Left lung (tissue), 14 donors: ENCODE data around the gene GNA12. TPM values are rescaled to one million over a fixed set of nuclear protein-coding genes. Genes with fewer than 3 reads are reported as not detected.

Experiments used
- ATAC-seq: fragments of 200-7000 bp; cut with Tn5 transposase; one replicate; pipeline ENCODE4 v1.9.1; 2020; ENCODE audit warnings: moderate library complexity
- DNase-seq, 4 donors: peaks; one replicate each; pipeline ENCODE4 v3.0.0-alpha.2; 2013 to 2020
- H3K27ac ChIP-seq, 2 donors: fragments of 200-600 bp; sonication (generic) in 1 of 2; one replicate each; pipeline versions ENCODE4 v1.5.0 to v1.8.0; 2020 to 2021
- H3K27me3 ChIP-seq, 2 donors: fragments of 200-600 bp; sonication (generic) in 1 of 2; one replicate each; pipeline versions ENCODE4 v1.5.0 to v1.8.0; 2020 to 2021
- H3K36me3 ChIP-seq, 2 donors: fragments of 200-600 bp; sonication (generic) in 1 of 2; one replicate each; pipeline versions ENCODE4 v1.5.0 to v1.8.0; 2020 to 2021
- H3K4me1 ChIP-seq, 2 donors: fragments of 200-600 bp; one replicate each; pipeline ENCODE4 v1.8.0; 2021
- H3K4me3 ChIP-seq, 2 donors: fragments of 200-600 bp; sonication (generic) in 1 of 2; one replicate each; pipeline versions ENCODE4 v1.5.0 to v1.8.0; 2020 to 2021; ENCODE audit warnings: mild to moderate bottlenecking in 1 of 2
- H3K9me3 ChIP-seq, 2 donors: fragments of 200-600 bp; sonication (generic) in 1 of 2; one replicate each; pipeline versions ENCODE4 v1.5.0 to v1.8.0; 2020 to 2021
- CTCF ChIP-seq, 2 donors: fragments of 200-600 bp; sonication (generic) in 1 of 2; IDR thresholded peaks; one replicate each; pipeline versions ENCODE4 v1.5.0 to v1.8.0; 2021; ENCODE audit warnings: antibody characterized with exemption in 2 of 2
- intact Hi-C, 2 donors: fragments of 100-400 bp; cut with DNase I; formaldehyde crosslinking; loops; one replicate each; pipeline versions ENCODE4 v1.11.2 to v1.14.2; 2022
- long read RNA-seq, 12 donors: library from polyadenylated mRNA in 2 of 12; unstranded in 2 of 12; transcript quantifications; one replicate each; pipeline ENCODE4 v2.0.0 and lab custom pipeline, GENCODE V29; 2019 to 2026
- polyA plus RNA-seq, 6 donors: library from polyadenylated mRNA; unstranded; fragments of 120-200 nt; gene quantifications; one replicate each; pipeline ENCODE4 v1.2.1, GENCODE V29; 2013; ENCODE audit not compliant: insufficient read length in 6 of 6
- total RNA-seq, 2 donors: library from RNA; stranded (reverse); fragmentation: NEBNext Ultra II Directional; extraction: Animal tissue kit (Norgen Biotek cat#: 25700); gene quantifications; one replicate each; pipeline ENCODE4 v1.2.1, GENCODE V29; 2021
- donor health status: DM: no; HTN: yes; CAD: no.
- donor health status: DM: no; HTN: no; CAD: no.

Gene GNA12
- total RNA-seq (10 to 100 TPM; 48.7 to 55.5 TPM), polyA plus RNA-seq (10 to 100 TPM; 50.5 to 67.5 (median 58.0) TPM)
- long read RNA-seq, donor 1, full-length matches to known transcripts, result 22 of 29 reads
- long read RNA-seq, donor 1, partial matches to known transcripts, result 7 of 29 reads
- long read RNA-seq, donor 1, other reads (novel, unspliced or antisense), result 0 of 29 reads
- long read RNA-seq, donor 2, full-length matches to known transcripts, result 29 of 29 reads
- long read RNA-seq, donor 2, partial matches to known transcripts, result 0 of 29 reads
- long read RNA-seq, donor 2, other reads (novel, unspliced or antisense), result 0 of 29 reads
- long read RNA-seq, donor 3, full-length matches to known transcripts, result 27 of 27 reads
- long read RNA-seq, donor 3, partial matches to known transcripts, result 0 of 27 reads
- long read RNA-seq, donor 3, other reads (novel, unspliced or antisense), result 0 of 27 reads
- long read RNA-seq, donor 4, partial matches to known transcripts, result 0 of 4 reads
- long read RNA-seq, donor 4, other reads (novel, unspliced or antisense), result 4 of 4 reads
- long read RNA-seq, donor 5, full-length matches to known transcripts, result 22 of 45 reads
- long read RNA-seq, donor 5, partial matches to known transcripts, result 23 of 45 reads
- long read RNA-seq, donor 5, other reads (novel, unspliced or antisense), result 0 of 45 reads
- long read RNA-seq, donor 6, full-length matches to known transcripts, result 16 of 16 reads
- long read RNA-seq, donor 6, partial matches to known transcripts, result 0 of 16 reads
- long read RNA-seq, donor 6, other reads (novel, unspliced or antisense), result 0 of 16 reads
- long read RNA-seq, donor 7, full-length matches to known transcripts, result 11 of 51 reads
- long read RNA-seq, donor 7, partial matches to known transcripts, result 17 of 51 reads
- long read RNA-seq, donor 7, other reads (novel, unspliced or antisense), result 23 of 51 reads
- long read RNA-seq, donor 8, full-length matches to known transcripts, result 24 of 31 reads
- long read RNA-seq, donor 8, partial matches to known transcripts, result 7 of 31 reads
- long read RNA-seq, donor 8, other reads (novel, unspliced or antisense), result 0 of 31 reads
- long read RNA-seq, donor 9, result 0 reads
- long read RNA-seq, donor 10, partial matches to known transcripts, result 0 of 4 reads
- long read RNA-seq, donor 10, other reads (novel, unspliced or antisense), result 4 of 4 reads
- long read RNA-seq, donor 11, full-length matches to known transcripts, result 34 of 49 reads
- long read RNA-seq, donor 11, partial matches to known transcripts, result 15 of 49 reads
- long read RNA-seq, donor 11, other reads (novel, unspliced or antisense), result 0 of 49 reads
- long read RNA-seq, donor 12, full-length matches to known transcripts, result 15 of 15 reads
- long read RNA-seq, donor 12, partial matches to known transcripts, result 0 of 15 reads
- long read RNA-seq, donor 12, other reads (novel, unspliced or antisense), result 0 of 15 reads

- peak; percentile 99 for ATAC-seq
- intact Hi-C loops, result no loop called here
- DNase-seq, result peak; percentile 97 to 99 (median 98)
Observed at GRCh38 chr7:2844153-2845033, at the start of gene GNA12. TSS of gene GNA12 (minus strand) at chr7:2844308. CDS start at chr7:2844161, 147 bp downstream.

DNA sequence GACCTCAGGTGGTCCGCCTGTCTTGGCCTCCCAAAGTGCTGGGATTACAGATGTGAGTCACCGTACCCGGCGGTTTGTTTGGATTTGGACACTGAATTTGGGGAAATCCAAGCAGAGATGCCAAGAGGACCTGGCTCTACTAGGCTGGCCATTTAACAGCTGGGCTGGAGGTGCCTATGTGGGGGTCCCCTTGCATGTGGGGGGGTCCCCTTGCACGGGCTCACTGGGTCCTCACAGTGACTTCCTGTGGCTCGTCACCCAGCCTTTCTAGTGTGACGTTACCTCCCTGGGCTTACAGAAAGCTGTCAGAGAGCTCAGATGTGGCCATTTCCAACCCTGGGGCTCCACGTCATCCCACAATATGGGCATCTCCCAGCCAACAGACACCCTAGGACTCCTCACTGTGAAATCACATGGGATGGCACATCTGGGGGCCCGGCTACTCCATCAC, 49.3 kb upstream of the GNA12 start:
- TF ChIP-seq CTCF (IDR thresholded peaks at IDR 0.05), result no peak
- Histone ChIP-seq H3K9me3 (peaks cover 0 to under 1% of the 10 kb centered on the region in 2 donors), H3K4me1 (no peaks in the 10 kb centered on the region), H3K4me3 (no peak overlapping the region), H3K27me3 (peaks cover 0 to 19% of the 10 kb centered on the region in 2 donors), H3K27ac (no peak overlapping the region), H3K36me3 (no peaks in the 10 kb centered on the region)
- ATAC-seq, result no peak
- intact Hi-C loops, result no loop called here
- DNase-seq, result no peak

More at GRCh38 chr7:2844153-2845033, at the start of gene GNA12:
- Histone ChIP-seq H3K9me3 (no peaks in the 10 kb centered on the region), H3K27ac (peak within 1 kb of the TSS in 1 of 2 donors; percentile 63), H3K4me3 (peak within 1 kb of the TSS; percentile 56 to 69), H3K4me1 (peaks cover 13 to 40% of the 10 kb centered on the region in 2 donors), H3K27me3 (no peaks in the 10 kb centered on the region), H3K36me3 (no peaks in the 10 kb centered on the region)
- TF ChIP-seq CTCF (IDR thresholded peaks at IDR 0.05), result no peak

- Histone ChIP-seq H3K27me3 (peaks cover 0 to 19% of the 10 kb centered on the region in 2 donors), H3K27ac (no peak overlapping the region), H3K9me3 (no peaks in the 10 kb centered on the region), H3K36me3 (no peaks in the 10 kb centered on the region), H3K4me3 (no peak overlapping the region), H3K4me1 (no peaks in the 10 kb centered on the region)
- DNase-seq, result no peak
- no peak for ATAC-seq
- intact Hi-C loops, result no loop called here
- no peak for TF ChIP-seq CTCF (IDR thresholded peaks at IDR 0.05)
Observed at GRCh38 chr7:2892549-2892948, 48.4 kb upstream of the GNA12 start.

- no peaks in the 10 kb centered on the region for H3K9me3 ChIP-seq
- DNase-seq (no peak), ATAC-seq (no peak)
- no peak overlapping the region for H3K27ac ChIP-seq
- intact Hi-C loops, result loop anchor here in 1 of 2 donors (10.0 kb wide), 1 partner anchor 267 kb away; no protein-coding TSS in a partner anchor
- H3K36me3 ChIP-seq, result no peaks in the 10 kb centered on the region
- no peaks in the 10 kb centered on the region for H3K4me1 ChIP-seq
- H3K27me3 ChIP-seq, result no peaks in the 10 kb centered on the region
- no peak for TF ChIP-seq CTCF (IDR thresholded peaks at IDR 0.05)
- H3K4me3 ChIP-seq, result no peak overlapping the region
Observed at GRCh38 chr7:2887816-2888215, 43.7 kb upstream of the GNA12 start.
